H1 (cell line): ENCODE results near the gene SEMA3A. TPM values are rescaled to one million over a fixed set of nuclear protein-coding genes. Genes with fewer than 3 reads are reported as not detected.

ENCODE experiments used
- CTCF ChIA-PET: fragments of 300-600 bp; sonication (Branson Sonifier 250); formaldehyde crosslinking; loops from one replicate; lab custom pipeline; 2021; ENCODE audit not compliant: partially characterized antibody; lab: Charles Lee
- POLR2A ChIA-PET: fragments of 300-600 bp; sonication (Branson Sonifier 250); formaldehyde crosslinking; loops from one replicate; lab custom pipeline; 2021; ENCODE audit warnings: inconsistent platforms; ENCODE audit not compliant: partially characterized antibody; lab: Charles Lee
- DNase-seq, 2 experiments: peaks; one replicate each; pipeline versions ENCODE4 v3.0.0 to v3.0.0-alpha.2; 2010 to 2022; ENCODE audit warnings: low spot score in 2 of 2, low read depth in 1 of 2, mixed read lengths in 1 of 2
- FAIRE-seq: peaks from 2 replicates; lab custom pipeline; 2011; peaks lifted over from hg19 to GRCh38; lab: Jason Lieb, UNC
- H2AFZ ChIP-seq: 2 replicates; pipeline ENCODE4 v1.8.1; 2012; ENCODE audit warnings: low read length, inconsistent platforms
- H2AK5ac ChIP-seq: 2 replicates; pipeline ENCODE4 v1.6.1; 2013; ENCODE audit warnings: low read depth, low read length
- H2BK120ac ChIP-seq: replicated peaks from 2 replicates; pipeline ENCODE3; 2013; ENCODE audit warnings: low read depth, low read length, inconsistent platforms
- H2BK12ac ChIP-seq: 2 replicates; pipeline ENCODE4 v1.6.1; 2013; ENCODE audit warnings: low read depth, low read length
- H2BK15ac ChIP-seq: 2 replicates; pipeline ENCODE4 v1.6.1; 2013; ENCODE audit warnings: low read length
- H2BK20ac ChIP-seq: 2 replicates; pipeline ENCODE4 v1.6.1; 2013; ENCODE audit warnings: low read length
- H2BK5ac ChIP-seq: 2 replicates; pipeline ENCODE4 v1.6.1; 2013; ENCODE audit warnings: low read depth, low read length
- H3K14ac ChIP-seq: 2 replicates; pipeline ENCODE4 v1.6.1; 2013; ENCODE audit warnings: inconsistent platforms; ENCODE audit not compliant: insufficient read length
- H3K18ac ChIP-seq: 2 replicates; pipeline ENCODE4 v1.6.1; 2013; ENCODE audit warnings: low read length; ENCODE audit errors: extremely low read depth
- H3K23ac ChIP-seq: 2 replicates; pipeline ENCODE4 v1.6.1; 2013; ENCODE audit warnings: inconsistent platforms; ENCODE audit not compliant: insufficient read length
- H3K23me2 ChIP-seq: 2 replicates; pipeline ENCODE4 v1.6.1; 2013; ENCODE audit warnings: low read depth, low read length
- H3K27ac ChIP-seq: 2 replicates; pipeline ENCODE4 v1.6.1; 2011; ENCODE audit warnings: low read depth, low read length, inconsistent platforms
- H3K27me3 ChIP-seq, 4 experiments: replicated peaks in 1 of 4; 1 replicate in 1 of 4; 2 replicates in 3 of 4; pipeline versions ENCODE4 v1.6.1 to v1.8.1; 2011 to 2013; ENCODE audit warnings: low read length in 3 of 4, mild to moderate bottlenecking in 3 of 4, inconsistent platforms in 2 of 4, mixed read lengths in 2 of 4, moderate library complexity in 1 of 4; ENCODE audit not compliant: control insufficient read depth in 3 of 4, insufficient read depth in 3 of 4; ENCODE audit errors: extremely low read depth in 1 of 4
- H3K36me3 ChIP-seq, 4 experiments: 2 replicates each; pipeline versions ENCODE4 v1.6.1 to v1.8.1; 2011 to 2013; ENCODE audit warnings: mild to moderate bottlenecking in 4 of 4, low read length in 3 of 4, moderate library complexity in 2 of 4, control low read depth in 1 of 4, inconsistent platforms in 1 of 4; ENCODE audit not compliant: insufficient read depth in 4 of 4, control insufficient read depth in 2 of 4
- H3K4ac ChIP-seq: replicated peaks from 2 replicates; pipeline ENCODE3; 2013; ENCODE audit warnings: low read length, low read depth, mixed read lengths, inconsistent platforms; ENCODE audit not compliant: insufficient read length
- H3K4me1 ChIP-seq, 4 experiments: replicated peaks in 1 of 4; 1 replicate in 1 of 4; 2 replicates in 3 of 4; pipeline versions ENCODE4 v1.6.1 to v1.8.1; 2011 to 2013; ENCODE audit warnings: low read length in 3 of 4, inconsistent platforms in 2 of 4, mixed read lengths in 1 of 4; ENCODE audit not compliant: insufficient read depth in 4 of 4, control insufficient read depth in 3 of 4
- H3K4me2 ChIP-seq, 2 experiments: 2 replicates each; pipeline versions ENCODE4 v1.6.1 to v1.8.1; 2011 to 2013; ENCODE audit warnings: low read depth in 2 of 2, low read length in 2 of 2, control low read depth in 1 of 2, inconsistent platforms in 1 of 2, mild to moderate bottlenecking in 1 of 2; ENCODE audit not compliant: insufficient read depth in 1 of 2
- H3K4me3 ChIP-seq, 4 experiments: fragments of 200-600, 300-600 bp in 1 of 4; sonication (generic), shearing (Covaris generic), sonication (Bioruptor Twin) in 1 of 4; 2 replicates each; pipeline versions ENCODE4 v1.5.1 to v1.8.1; 2011 to 2016; ENCODE audit warnings: low read length in 4 of 4, low read depth in 3 of 4, control low read depth in 2 of 4, inconsistent platforms in 2 of 4, mild to moderate bottlenecking in 2 of 4, mixed read lengths in 1 of 4, moderate library complexity in 1 of 4; ENCODE audit not compliant: insufficient read depth in 2 of 4; ENCODE audit errors: extremely low read depth in 1 of 4
- H3K56ac ChIP-seq: replicated peaks from 2 replicates; pipeline ENCODE3; 2013; ENCODE audit warnings: low read depth, mild to moderate bottlenecking, mixed read lengths, low read length, inconsistent platforms; ENCODE audit not compliant: insufficient read length
- H3K79me1 ChIP-seq: 2 replicates; pipeline ENCODE4 v1.6.1; 2013; ENCODE audit warnings: low read depth, low read length, control low read depth
- H3K79me2 ChIP-seq, 2 experiments: 2 replicates each; pipeline versions ENCODE4 v1.6.1 to v1.8.1; 2012 to 2013; ENCODE audit warnings: low read length in 2 of 2, mild to moderate bottlenecking in 2 of 2, inconsistent platforms in 1 of 2; ENCODE audit not compliant: insufficient read depth in 2 of 2, control insufficient read depth in 1 of 2
- H3K9ac ChIP-seq, 4 experiments: replicated peaks in 1 of 4; 1 replicate in 1 of 4; 2 replicates in 3 of 4; pipeline versions ENCODE4 v1.6.1 to v1.8.1; 2011 to 2013; ENCODE audit warnings: low read depth in 3 of 4, low read length in 3 of 4, control low read depth in 2 of 4, mild to moderate bottlenecking in 2 of 4, moderate library complexity in 2 of 4, inconsistent platforms in 1 of 4; ENCODE audit errors: extremely low read depth in 1 of 4
- H3K9me3 ChIP-seq, 2 experiments: 2 replicates each; pipeline versions ENCODE4 v1.6.1 to v1.8.1; 2012 to 2013; ENCODE audit warnings: mild to moderate bottlenecking in 2 of 2, moderate library complexity in 2 of 2, control low read depth in 1 of 2, inconsistent platforms in 1 of 2, low read depth in 1 of 2, low read length in 1 of 2, mixed read lengths in 1 of 2; ENCODE audit not compliant: insufficient read depth in 2 of 2
- H4K20me1 ChIP-seq, 2 experiments: replicated peaks in 1 of 2; 2 replicates each; pipeline versions ENCODE3 to v1.8.1; 2011 to 2013; ENCODE audit warnings: inconsistent platforms in 2 of 2, low read length in 2 of 2, mild to moderate bottlenecking in 1 of 2; ENCODE audit not compliant: insufficient read depth in 2 of 2, control insufficient read depth in 1 of 2
- H4K5ac ChIP-seq: 2 replicates; pipeline ENCODE4 v1.6.1; 2013; ENCODE audit warnings: low read length, low read depth, mixed read lengths, inconsistent platforms; ENCODE audit not compliant: insufficient read length
- H4K8ac ChIP-seq: 2 replicates; pipeline ENCODE4 v1.8.0; 2013; ENCODE audit warnings: mild to moderate bottlenecking, moderate library complexity, low read length, inconsistent platforms; ENCODE audit not compliant: insufficient read depth; ENCODE audit errors: extremely low read depth
- H4K91ac ChIP-seq: replicated peaks from 2 replicates; pipeline ENCODE3; 2013; ENCODE audit warnings: low read length, mixed read lengths, inconsistent platforms; ENCODE audit not compliant: insufficient read length
- CEBPB ChIP-seq: IDR thresholded peaks from 2 replicates; pipeline ENCODE4 v1.6.1; 2012; ENCODE audit warnings: low read depth, low read length
- CTCF ChIP-seq, 3 experiments: IDR thresholded peaks; 1 replicate in 2 of 3; 2 replicates in 1 of 3; pipeline versions ENCODE4 v1.5.1 to v1.6.1; 2011; ENCODE audit warnings: low read length in 3 of 3, mild to moderate bottlenecking in 3 of 3, inconsistent platforms in 2 of 3, low read depth in 1 of 3, moderate library complexity in 1 of 3; ENCODE audit not compliant: insufficient read depth in 1 of 3; ENCODE audit errors: control extremely low read depth in 1 of 3
- HDAC2 ChIP-seq, 2 experiments: fragments of 300-600 bp in 1 of 2; sonication (generic) in 1 of 2; IDR thresholded peaks; 2 replicates each; pipeline ENCODE4 v1.6.1; 2011 to 2012; ENCODE audit warnings: low read depth in 2 of 2, low read length in 2 of 2, mild to moderate bottlenecking in 2 of 2, moderate library complexity in 2 of 2, borderline replicate concordance in 1 of 2, inconsistent platforms in 1 of 2
- NANOG ChIP-seq: IDR thresholded peaks from 2 replicates; pipeline ENCODE4 v1.6.1; 2011; ENCODE audit warnings: low read length, low read depth, mild to moderate bottlenecking, inconsistent platforms; ENCODE audit not compliant: insufficient read depth, poor library complexity, severe bottlenecking
- RAD21 ChIP-seq, 2 experiments: IDR thresholded peaks in 1 of 2; conservative IDR thresholded peaks in 1 of 2; 2 replicates each; pipeline ENCODE4 v1.6.1; 2011; ENCODE audit warnings: low read depth in 2 of 2, low read length in 2 of 2, improper control_type of control experiment in 1 of 2, inconsistent platforms in 1 of 2, mild to moderate bottlenecking in 1 of 2, moderate library complexity in 1 of 2
- RBBP5 ChIP-seq: IDR thresholded peaks from 2 replicates; pipeline ENCODE4 v1.7.1; 2012; ENCODE audit warnings: low read depth, mild to moderate bottlenecking, inconsistent platforms, low read length, moderate library complexity, borderline replicate concordance
- RFX5 ChIP-seq: IDR thresholded peaks from 2 replicates; pipeline ENCODE4 v1.6.1; 2011; ENCODE audit warnings: low read depth, low read length, improper control_type of control experiment, borderline replicate concordance
- TEAD4 ChIP-seq: IDR thresholded peaks from 2 replicates; pipeline ENCODE4 v1.6.1; 2012; ENCODE audit warnings: low read depth, low read length, inconsistent platforms, mixed read lengths
- WGBS, 2 experiments: shearing (Covaris generic) in 1 of 2; methylation state at CpG; one replicate each; pipeline versions ENCODE4 v1.1.6 to v1.1.7; 2013 to 2015; ENCODE audit warnings: low lambda C conversion rate in 2 of 2, mixed read lengths in 2 of 2, inconsistent platforms in 1 of 2, low coverage in 1 of 2, missing lambda C conversion rate in 1 of 2; ENCODE audit not compliant: insufficient replicate concordance in 2 of 2, insufficient coverage in 1 of 2, insufficient read length in 1 of 2; ENCODE audit errors: extremely low coverage in 1 of 2, missing lambda C conversion rate in 1 of 2; 5-methylcytosine and 5-hydroxymethylcytosine counted together
- polyA plus RNA-seq, 7 experiments: library from polyadenylated mRNA; depleted of rRNA in 3 of 7; stranded (reverse) in 5 of 7; unstranded in 2 of 7; fragments of >200 nt in 5 of 7; fragments of 200-250 nt in 2 of 7; gene quantifications; 1 replicate in 5 of 7; 2 replicates in 1 of 7; 4 replicates in 1 of 7; pipeline versions ENCODE4 v1.2.1 to v1.2.3, GENCODE V29; 2011 to 2013; ENCODE audit warnings: missing spikeins in 2 of 7, mixed read lengths in 2 of 7
- total RNA-seq: library from RNA; stranded (reverse); fragmentation: NEBNext Ultra II Directional; extraction: Animal tissue kit (Norgen Biotek cat#: 25700); gene quantifications from 2 replicates; pipeline ENCODE4 v1.2.1, GENCODE V29; 2021

The SEMA3A gene
- total and polyA plus RNA-seq, 2 of the 8 experiments (the other 6 are each of a cell fraction or from before 2014, with no cell fraction given): 8.1 to 45.9 TPM

DNA sequence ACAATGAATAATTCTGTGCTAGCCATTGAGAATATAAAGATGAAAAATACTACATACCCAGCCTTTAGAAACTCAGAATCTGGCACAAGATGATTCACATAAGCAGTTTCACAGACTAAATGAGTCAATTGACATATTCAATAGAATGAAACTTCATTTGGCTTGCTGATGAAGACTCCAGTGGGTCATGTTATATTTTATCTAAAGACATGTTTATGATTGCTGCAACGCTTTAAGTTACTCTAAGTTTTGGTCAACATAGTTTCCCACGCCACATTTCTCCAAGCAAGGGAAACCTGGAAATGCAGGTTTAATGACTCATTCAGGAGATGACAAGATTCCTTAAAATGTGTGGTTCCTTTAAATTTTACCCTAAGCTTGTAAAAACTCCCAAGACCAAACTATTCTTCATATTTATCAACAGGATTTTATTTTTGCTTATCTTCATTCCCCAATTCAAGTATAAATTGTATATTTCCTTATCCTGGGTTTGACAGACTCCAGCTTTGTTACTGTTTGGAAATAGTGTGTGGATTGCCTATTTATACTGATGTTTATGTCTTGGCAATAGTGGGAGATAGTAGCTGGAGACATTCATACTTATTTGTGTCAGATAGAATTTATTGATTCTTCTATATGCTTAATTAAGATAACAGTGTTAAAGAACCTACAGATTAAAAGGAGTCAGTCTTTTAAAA, 6.6 kb downstream of the SEMA3A start:
- no peak overlapping the region for H3K18ac ChIP-seq
- peaks cover 0 to 3% (median 0%) of the 10 kb centered on the region in 4 experiments; a peak in 1 of 7 replicates for H3K4me1 ChIP-seq
- H3K79me2 ChIP-seq: peaks cover 0 to 93% of the 10 kb centered on the region in 2 experiments; a peak in 3 of 4 replicates
- no peak overlapping the region for H3K4me3 ChIP-seq
- H3K36me3 ChIP-seq: no peaks in the 10 kb centered on the region
- 88% methylated on average over 2 of the region's 2 CpGs; no CpG with 5 or more reads in 1 of the 2 experiments for WGBS, 2 experiments
- CTCF ChIA-PET: interaction anchor here (0.7 to 1.5 kb wide), 4 partner anchors 21 to 241 kb away, joined by 3 read pairs; no protein-coding TSS in a partner anchor
- no peaks in the 10 kb centered on the region for H3K27me3 ChIP-seq
- TF ChIP-seq CTCF (IDR thresholded peaks at IDR 0.05; ENCODE audit: control extremely low read depth in 1 of 3, insufficient read depth in 1 of 3, low read depth in 1 of 3, low read length in 3 of 3) (no peak), RBBP5 (no peak), RFX5 (no peak), TEAD4 (no peak), CEBPB (no peak), NANOG (no peak), RAD21 (IDR thresholded peaks at IDR 0.05 in 1 of 2, conservative IDR thresholded peaks at IDR 0.05 in 1 of 2; ENCODE audit: low read depth in 2 of 2, low read length in 2 of 2) (no peak), HDAC2 (IDR thresholded peaks at IDR 0.05; ENCODE audit: borderline replicate concordance in 1 of 2, low read depth in 2 of 2, low read length in 2 of 2) (no peak)
- TF ChIP-seq, all 59 proteins: peak for 0
- Histone ChIP-seq H2BK15ac (no peak overlapping the region), H2AFZ (no peak overlapping the region), H2BK20ac (no peak overlapping the region), H3K79me1 (no peaks in the 10 kb centered on the region), H3K9ac (no peak overlapping the region), H2AK5ac (no peak overlapping the region), H3K4me2 (no peak overlapping the region), H4K20me1 (no peaks in the 10 kb centered on the region), H2BK120ac (no peak overlapping the region), H3K56ac (no peak overlapping the region), H2BK12ac (no peak overlapping the region), H3K23me2 (no peaks in the 10 kb centered on the region), H2BK5ac (no peak overlapping the region), H3K27ac (no peak overlapping the region), H4K91ac (no peak overlapping the region), H4K5ac (no peak overlapping the region), H3K14ac (no peak overlapping the region), H3K9me3 (no peaks in the 10 kb centered on the region), H3K4ac (no peak overlapping the region), H3K23ac (no peak overlapping the region), H4K8ac (no peak overlapping the region)
- FAIRE-seq: no peak
- POLR2A ChIA-PET: no interaction called here
- no peak for DNase-seq
